Lower lobe of right lung (tissue), 2 donors: ENCODE data around the gene TLCD1. TPM values are rescaled to one million over a fixed set of nuclear protein-coding genes. Genes with fewer than 3 reads are reported as not detected.

Source experiments
- ATAC-seq, 2 donors: fragments of 200-7000 bp; cut with Tn5 transposase; one replicate each; pipeline ENCODE4 v1.9.1; 2020 to 2022; ENCODE audit warnings: mild to moderate bottlenecking in 2 of 2, moderate library complexity in 2 of 2
- DNase-seq: peaks from one replicate; pipeline ENCODE4 v3.0.0-alpha.2; 2020
- H3K27ac ChIP-seq: fragments of 200-600 bp; one replicate; pipeline ENCODE4 v1.8.0; 2022
- H3K27me3 ChIP-seq: fragments of 200-600 bp; one replicate; pipeline ENCODE4 v1.8.0; 2022; ENCODE audit warnings: low read depth
- H3K36me3 ChIP-seq: fragments of 200-600 bp; one replicate; pipeline ENCODE4 v1.8.0; 2022; ENCODE audit warnings: mild to moderate bottlenecking
- H3K4me1 ChIP-seq: fragments of 200-600 bp; one replicate; pipeline ENCODE4 v1.8.0; 2022
- H3K4me3 ChIP-seq: fragments of 200-600 bp; one replicate; pipeline ENCODE4 v1.8.0; 2022; ENCODE audit warnings: mild to moderate bottlenecking
- H3K9me3 ChIP-seq: fragments of 200-600 bp; one replicate; pipeline ENCODE4 v1.8.0; 2022
- intact Hi-C: fragments of 100-400 bp; cut with DNase I; formaldehyde crosslinking; loops from one replicate; pipeline ENCODE4 v1.11.0; 2022
- total RNA-seq: library from RNA; stranded (reverse); fragmentation: NEBNext Ultra II Directional; extraction: Animal tissue kit (Norgen Biotek cat#: 25700); gene quantifications from one replicate; pipeline ENCODE4 v1.2.1, GENCODE V29; 2021
- TF ChIP-seq, protein P1 (sequence below): fragments of 200-600 bp; IDR thresholded peaks from one replicate; pipeline ENCODE4 v1.8.0; 2022; ENCODE audit warnings: antibody characterized with exemption, mild to moderate bottlenecking
- donor health status: DM: no; HTN: yes; CAD: no; lungs with severe emphysema.

Gene TLCD1
- total RNA-seq, 1 donor from 2014 or later: 19.8 TPM

DNA sequence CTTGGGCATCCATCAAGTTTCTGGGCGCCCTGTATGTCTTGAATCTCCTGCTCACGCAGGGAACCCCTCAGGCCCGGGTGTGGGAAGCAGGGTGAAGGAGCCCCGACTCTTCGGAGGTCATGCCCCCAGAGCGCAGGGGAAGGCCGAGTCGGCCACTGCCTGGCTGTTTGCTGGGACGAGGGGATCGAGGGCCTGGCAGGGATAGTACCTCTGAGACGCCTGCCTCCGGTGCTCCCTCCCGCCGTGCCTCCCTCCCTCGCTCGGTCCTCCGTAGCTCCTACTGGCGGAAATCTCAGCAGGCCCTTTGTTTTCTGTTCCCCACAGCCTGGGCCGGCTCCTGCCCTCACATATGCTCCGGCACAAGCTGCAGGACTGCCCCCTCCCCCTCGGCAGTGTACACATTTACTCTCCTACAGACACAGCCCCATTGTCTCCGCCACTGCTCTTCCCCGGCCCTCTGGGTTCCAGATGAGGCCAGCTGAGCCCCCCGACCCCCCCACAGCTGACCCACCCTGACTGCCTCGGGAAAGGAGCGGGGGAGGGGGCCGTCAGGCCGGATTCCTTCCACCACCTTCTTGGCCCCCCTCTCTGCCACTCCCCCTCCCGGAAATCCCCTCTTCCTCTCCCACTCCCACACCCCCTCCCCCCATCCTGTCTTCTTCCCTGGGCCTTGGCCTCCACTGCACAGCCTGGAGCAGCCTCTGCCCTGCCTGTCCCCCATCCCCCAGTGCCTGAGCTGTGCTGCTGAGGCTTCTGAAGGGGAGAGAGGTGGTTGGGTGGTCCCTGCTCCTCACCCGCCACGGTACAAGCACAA, 19.1 kb upstream of the TLCD1 start:
- Histone ChIP-seq H3K36me3 (peaks cover 31% of the 10 kb centered on the region), H3K27me3 (no peaks in the 10 kb centered on the region), H3K27ac (peak overlapping the region; percentile 94), H3K4me3 (peak overlapping the region; percentile 74), H3K4me1 (peaks cover 81% of the 10 kb centered on the region), H3K9me3 (no peaks in the 10 kb centered on the region)
- peak in 1 of 2 donors; percentile 0 for ATAC-seq
- TF ChIP-seq, protein P1, sequence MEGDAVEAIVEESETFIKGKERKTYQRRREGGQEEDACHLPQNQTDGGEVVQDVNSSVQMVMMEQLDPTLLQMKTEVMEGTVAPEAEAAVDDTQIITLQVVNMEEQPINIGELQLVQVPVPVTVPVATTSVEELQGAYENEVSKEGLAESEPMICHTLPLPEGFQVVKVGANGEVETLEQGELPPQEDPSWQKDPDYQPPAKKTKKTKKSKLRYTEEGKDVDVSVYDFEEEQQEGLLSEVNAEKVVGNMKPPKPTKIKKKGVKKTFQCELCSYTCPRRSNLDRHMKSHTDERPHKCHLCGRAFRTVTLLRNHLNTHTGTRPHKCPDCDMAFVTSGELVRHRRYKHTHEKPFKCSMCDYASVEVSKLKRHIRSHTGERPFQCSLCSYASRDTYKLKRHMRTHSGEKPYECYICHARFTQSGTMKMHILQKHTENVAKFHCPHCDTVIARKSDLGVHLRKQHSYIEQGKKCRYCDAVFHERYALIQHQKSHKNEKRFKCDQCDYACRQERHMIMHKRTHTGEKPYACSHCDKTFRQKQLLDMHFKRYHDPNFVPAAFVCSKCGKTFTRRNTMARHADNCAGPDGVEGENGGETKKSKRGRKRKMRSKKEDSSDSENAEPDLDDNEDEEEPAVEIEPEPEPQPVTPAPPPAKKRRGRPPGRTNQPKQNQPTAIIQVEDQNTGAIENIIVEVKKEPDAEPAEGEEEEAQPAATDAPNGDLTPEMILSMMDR: no peak
- peak; percentile 65 for DNase-seq
- intact Hi-C loops: no loop called here

DNA sequence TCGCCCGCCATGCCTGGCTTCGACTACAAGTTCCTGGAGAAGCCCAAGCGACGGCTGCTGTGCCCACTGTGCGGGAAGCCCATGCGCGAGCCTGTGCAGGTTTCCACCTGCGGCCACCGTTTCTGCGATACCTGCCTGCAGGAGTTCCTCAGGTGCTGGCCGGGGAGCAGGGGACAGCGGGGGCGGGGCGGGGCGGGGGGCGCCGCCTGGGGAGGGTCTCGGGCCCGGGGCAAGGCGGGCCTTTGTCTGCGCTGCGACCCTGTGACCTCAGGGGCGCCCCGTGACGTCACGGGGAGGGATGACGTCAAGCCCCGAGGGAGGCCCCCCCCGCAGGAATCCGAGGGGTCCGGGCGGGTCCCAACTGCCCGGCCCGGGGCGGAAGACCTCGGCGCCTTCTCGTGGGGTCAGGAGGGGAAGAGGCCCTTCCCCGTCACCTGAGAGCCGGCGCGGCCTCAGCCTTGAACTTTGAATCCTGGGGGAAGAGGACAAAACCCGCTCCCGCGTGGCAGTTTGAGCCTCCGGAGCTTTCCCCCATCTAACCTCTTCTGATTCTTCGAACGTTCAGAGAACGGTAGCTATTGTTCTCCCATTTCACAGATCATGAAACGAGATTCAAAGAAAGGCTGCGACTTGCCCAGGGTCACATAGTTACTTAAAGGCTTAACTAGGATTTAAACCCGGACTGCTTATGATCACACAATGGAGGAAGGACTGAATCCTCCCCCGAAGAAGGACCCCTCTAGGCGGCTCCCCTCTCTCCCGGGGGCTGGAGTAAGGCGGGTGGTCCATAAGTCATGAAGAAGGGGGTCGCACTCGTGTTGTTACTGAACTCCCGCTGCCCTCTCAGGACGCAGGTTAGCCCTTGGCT, 18.3 kb upstream of the TLCD1 start:
- intact Hi-C loops: no loop called here
- H3K36me3 ChIP-seq: peaks cover 25% of the 10 kb centered on the region
- peaks cover 73% of the 10 kb centered on the region for H3K4me1 ChIP-seq
- TF ChIP-seq, protein P1: no peak
- H3K9me3 ChIP-seq: no peaks in the 10 kb centered on the region
- H3K27ac ChIP-seq: peak overlapping the region; percentile 94
- H3K4me3 ChIP-seq: peak overlapping the region; percentile 74
- DNase-seq (peak; percentile 72), ATAC-seq (peak; percentile 13 to 15)
- H3K27me3 ChIP-seq: no peaks in the 10 kb centered on the region

DNA sequence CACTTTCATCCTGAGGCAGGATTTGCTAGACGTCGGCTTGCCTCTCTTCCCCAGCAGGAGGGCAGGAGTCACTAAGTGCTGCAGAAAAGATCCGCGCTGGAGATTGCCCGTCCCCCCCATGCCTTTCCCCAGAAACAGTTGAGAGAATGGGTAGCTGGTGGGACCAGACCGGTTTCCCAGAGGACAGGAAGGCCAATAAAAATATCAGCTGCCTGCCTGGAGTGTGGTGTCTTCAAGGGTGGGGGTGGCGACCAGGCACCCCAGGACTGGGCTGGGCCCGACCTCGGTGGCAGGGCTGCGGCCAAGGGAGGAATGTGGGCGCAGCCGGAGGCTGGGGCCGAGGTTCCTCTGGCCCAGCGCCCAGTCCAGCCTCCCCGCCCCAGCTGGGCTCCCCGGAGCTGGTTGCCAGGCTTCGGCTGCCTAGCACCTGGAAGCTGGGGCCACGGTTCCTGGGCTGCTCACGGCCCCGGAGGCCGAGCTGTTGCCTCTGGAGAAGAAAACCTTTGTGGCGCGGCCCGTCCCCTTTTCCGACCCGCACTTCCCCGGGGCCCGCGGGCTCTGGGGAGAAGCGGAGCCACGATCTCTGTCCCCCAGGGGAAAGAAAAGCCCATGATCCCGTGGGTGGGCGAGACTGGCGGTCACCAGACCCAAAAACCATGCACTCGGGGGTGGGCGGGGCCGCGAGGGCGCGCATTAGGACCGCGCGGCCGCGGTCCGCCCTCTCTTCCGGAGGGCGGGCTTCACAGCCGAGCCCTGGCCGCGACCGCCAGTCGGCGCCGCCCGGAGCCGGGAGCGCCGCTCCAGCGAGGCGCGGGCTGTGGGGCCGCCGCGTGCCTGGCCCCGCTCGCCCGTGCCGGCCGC, 17.4 kb upstream of the TLCD1 start, which contains the start of gene TRAF4:
TRAF4 (plus strand) TSS at position 769 of the 861 bp plus-strand sequence. CDS start 102 bp downstream, outside the sequence.
- ATAC-seq (peak; percentile 85), DNase-seq (peak; percentile 89)
- peak within 1 kb of the TSS; percentile 94 for H3K27ac ChIP-seq
- peak within 1 kb of the TSS; percentile 74 for H3K4me3 ChIP-seq
- H3K27me3 ChIP-seq: no peaks in the 10 kb centered on the region
- H3K36me3 ChIP-seq: peaks cover 16% of the 10 kb centered on the region
- TF ChIP-seq, protein P1: peak; percentile 17
- no peaks in the 10 kb centered on the region for H3K9me3 ChIP-seq
- H3K4me1 ChIP-seq: peaks cover 65% of the 10 kb centered on the region
- intact Hi-C loops: no loop called here

DNA sequence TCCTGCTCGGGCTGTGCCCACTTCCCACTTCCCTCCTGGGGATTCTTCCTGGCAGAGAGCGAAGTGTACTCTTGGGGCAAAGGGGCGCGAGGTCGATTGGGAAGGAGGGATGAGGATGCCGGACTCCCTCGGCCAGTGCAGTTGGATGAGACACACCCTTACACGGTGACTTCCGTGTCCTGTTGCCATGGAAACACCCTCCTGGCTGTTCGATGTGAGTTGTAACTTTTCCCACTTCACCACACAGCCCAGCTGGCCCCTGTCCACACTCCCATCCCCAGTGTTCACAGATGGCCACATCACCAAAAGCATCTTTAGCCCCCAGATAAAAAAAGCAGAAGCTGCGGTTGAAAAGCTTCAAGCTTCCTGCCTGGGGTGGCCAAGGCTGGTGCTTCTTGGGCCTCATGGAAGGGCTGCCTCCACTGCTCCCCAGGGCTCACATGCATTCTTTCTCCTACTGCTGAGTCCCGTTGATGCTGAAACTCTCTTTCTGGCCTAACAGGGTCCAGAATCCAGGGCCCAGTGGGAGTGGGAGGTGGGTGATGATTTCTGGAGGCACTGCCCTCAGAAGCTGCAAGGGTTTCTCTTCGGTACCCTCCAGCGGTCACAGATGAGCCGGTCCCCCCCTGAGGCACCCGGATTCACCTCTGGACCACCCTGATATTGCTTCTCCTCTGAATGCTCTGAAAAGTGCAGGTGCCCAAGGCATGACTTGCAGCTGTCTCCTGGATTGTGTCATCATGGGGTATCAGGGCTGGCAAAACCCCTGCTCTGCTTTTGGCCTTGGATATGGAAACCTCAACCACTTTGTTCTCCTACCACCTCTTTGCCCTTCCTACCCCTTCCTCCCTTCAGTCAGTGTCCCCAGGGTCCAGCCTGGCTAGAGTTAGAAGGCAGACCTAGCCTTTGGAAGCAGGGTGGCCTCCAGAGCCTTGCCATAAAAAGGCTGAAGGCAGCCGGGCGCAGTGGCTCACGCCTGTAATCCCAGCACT, 15.6 kb upstream of the TLCD1 start:
- Histone ChIP-seq H3K36me3 (peaks cover 6% of the 10 kb centered on the region), H3K9me3 (no peaks in the 10 kb centered on the region), H3K4me3 (no peak overlapping the region), H3K27me3 (no peaks in the 10 kb centered on the region), H3K27ac (peak overlapping the region; percentile 22), H3K4me1 (peaks cover 47% of the 10 kb centered on the region)
- ATAC-seq (no peak), DNase-seq (no peak)
- intact Hi-C loops: no loop called here
- TF ChIP-seq, protein P1: no peak
